ENCODE results near the gene TBC1D9B.

Gene TBC1D9B

DNA sequence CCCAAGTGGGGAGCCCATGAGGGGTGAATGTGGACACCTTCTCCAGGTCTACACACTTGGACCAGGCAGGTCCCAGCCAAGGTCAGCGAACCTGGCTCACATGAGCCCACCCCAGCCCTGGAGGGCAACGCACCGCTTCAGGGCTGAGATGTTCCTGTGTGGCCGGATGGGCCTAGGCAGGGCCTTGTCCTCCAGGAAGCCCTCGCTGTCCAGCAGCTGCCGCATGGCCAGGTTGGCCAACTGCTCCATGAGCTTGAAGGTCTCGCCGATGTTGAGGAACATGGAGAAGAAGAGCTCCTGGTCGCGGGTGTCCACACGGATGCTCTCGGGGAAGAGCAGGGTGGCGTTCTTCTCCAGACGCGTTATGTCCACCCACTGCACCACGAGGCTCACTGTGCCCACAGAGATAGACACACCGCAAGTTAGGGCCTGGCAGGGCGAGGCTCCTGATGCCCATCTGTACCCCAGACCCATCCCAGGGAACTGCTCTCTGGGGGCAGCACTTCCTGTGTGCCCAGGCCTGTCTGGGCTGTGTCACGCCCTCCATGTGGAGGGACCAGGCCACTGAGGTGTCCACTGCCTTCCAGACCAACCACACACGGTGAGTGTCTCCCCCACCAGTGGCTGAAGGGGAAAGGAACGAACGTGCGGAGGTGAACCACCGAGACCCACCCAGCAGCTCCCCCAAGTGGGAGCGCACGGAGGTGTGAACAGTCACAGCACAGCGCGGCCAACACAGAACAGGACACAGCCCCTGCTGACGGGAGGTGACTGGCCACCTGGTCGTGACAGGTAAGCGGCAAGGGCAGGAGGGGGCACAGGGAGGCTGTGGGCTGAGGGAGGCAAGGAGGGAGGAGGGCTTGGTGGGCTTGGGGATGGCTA, 14.4 kb downstream of the TBC1D9B start:
- H3K4me3 ChIP-seq (ENCODE audit: low read depth, low read length) = no peak overlapping the region
- no peaks in the 10 kb centered on the region for H3K4me1 ChIP-seq
- H3K79me2 ChIP-seq = no peaks in the 10 kb centered on the region
- no peak overlapping the region for H3K4me2 ChIP-seq (ENCODE audit: low read length)
- no peak overlapping the region for H3K9ac ChIP-seq
- no peaks in the 10 kb centered on the region for H3K9me3 ChIP-seq (ENCODE audit: control insufficient read depth, low read length)
- TF ChIP-seq, protein P1, sequence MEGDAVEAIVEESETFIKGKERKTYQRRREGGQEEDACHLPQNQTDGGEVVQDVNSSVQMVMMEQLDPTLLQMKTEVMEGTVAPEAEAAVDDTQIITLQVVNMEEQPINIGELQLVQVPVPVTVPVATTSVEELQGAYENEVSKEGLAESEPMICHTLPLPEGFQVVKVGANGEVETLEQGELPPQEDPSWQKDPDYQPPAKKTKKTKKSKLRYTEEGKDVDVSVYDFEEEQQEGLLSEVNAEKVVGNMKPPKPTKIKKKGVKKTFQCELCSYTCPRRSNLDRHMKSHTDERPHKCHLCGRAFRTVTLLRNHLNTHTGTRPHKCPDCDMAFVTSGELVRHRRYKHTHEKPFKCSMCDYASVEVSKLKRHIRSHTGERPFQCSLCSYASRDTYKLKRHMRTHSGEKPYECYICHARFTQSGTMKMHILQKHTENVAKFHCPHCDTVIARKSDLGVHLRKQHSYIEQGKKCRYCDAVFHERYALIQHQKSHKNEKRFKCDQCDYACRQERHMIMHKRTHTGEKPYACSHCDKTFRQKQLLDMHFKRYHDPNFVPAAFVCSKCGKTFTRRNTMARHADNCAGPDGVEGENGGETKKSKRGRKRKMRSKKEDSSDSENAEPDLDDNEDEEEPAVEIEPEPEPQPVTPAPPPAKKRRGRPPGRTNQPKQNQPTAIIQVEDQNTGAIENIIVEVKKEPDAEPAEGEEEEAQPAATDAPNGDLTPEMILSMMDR (IDR thresholded peaks at IDR 0.05) = no peak
- no peaks in the 10 kb centered on the region for H3K27me3 ChIP-seq (ENCODE audit: control insufficient read depth, insufficient read depth, low read length)
- no peak overlapping the region for H2AFZ ChIP-seq
- H3K27ac ChIP-seq = no peak overlapping the region
- no peaks in the 10 kb centered on the region for H3K36me3 ChIP-seq (ENCODE audit: control insufficient read depth, insufficient read depth, low read length)

DNA sequence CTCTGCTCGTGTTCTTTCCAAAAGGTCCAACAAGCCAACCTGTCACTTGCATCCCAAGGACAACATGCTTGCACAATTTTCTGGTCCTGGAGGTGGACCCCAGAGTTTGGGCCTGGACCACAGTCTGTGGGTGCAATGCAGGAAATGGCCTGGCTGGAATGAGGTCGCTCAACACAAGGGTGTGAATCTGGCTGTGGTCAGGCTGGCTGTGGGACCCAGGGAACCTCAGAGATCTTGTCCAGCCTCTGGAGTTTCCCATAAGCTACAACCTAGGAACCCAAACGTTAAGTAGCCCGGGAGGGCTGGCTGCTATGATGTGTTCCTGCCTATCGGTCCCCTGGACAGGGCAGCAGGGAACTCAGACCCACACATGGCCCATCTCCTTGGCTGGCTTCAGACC, 15.4 kb downstream of the TBC1D9B start:
- Histone ChIP-seq H3K79me2 (no peaks in the 10 kb centered on the region), H3K36me3 (ENCODE audit: control insufficient read depth, insufficient read depth, low read length) (no peaks in the 10 kb centered on the region), H3K27ac (no peak overlapping the region), H3K4me2 (ENCODE audit: low read length) (no peak overlapping the region), H3K9me3 (ENCODE audit: control insufficient read depth, low read length) (no peaks in the 10 kb centered on the region), H3K9ac (no peak overlapping the region), H3K4me3 (ENCODE audit: low read depth, low read length) (no peak overlapping the region), H2AFZ (no peak overlapping the region), H3K27me3 (ENCODE audit: control insufficient read depth, insufficient read depth, low read length) (no peaks in the 10 kb centered on the region), H3K4me1 (no peaks in the 10 kb centered on the region)
- TF ChIP-seq, protein P1 (IDR thresholded peaks at IDR 0.05) = no peak

DNA sequence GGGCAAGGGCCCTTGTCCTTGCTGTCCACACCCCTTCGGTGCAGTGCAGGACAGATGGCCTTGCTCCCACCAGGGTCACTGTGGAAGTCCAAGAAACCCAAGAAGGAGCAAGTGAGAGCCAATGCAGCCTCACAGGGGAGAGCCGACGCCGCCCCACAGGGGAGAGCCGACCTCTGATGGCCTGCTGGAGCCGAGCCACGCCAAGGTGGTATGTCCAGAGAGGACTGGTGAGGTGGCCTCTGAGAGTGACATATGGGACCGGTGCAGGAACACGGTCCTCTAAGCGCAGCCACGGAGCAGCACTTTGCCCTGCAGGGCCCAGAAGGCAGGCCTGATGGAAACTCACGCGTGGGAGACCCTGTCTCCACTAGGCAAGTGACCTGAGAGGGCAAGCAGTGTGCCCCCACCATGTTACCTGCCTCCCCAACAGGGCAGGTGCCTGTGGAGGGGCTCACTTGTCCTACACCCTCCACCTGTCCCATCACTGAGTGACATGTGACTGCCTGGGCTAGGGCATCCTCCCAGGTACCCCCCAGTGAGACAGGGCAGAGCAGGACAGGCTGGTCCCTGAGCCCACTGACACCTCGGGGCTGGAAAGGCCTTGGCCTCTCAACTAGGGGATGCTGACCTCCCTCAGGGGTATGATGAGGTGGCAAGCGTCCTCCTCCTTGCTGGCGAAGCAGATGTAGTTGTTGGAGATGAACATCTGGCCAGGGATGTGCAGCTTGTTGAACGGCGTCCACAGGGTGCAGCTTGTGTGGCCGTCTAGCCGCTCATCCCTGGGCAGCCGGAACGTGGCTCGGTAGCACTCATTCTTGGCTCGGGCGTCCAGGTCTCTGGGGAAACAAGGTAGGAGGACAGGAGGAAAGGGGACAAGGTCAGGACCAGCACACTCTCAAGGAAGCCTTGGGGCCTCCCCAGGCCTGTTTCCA, 16.7 kb downstream of the TBC1D9B start:
- Histone ChIP-seq H3K27ac (no peak overlapping the region), H3K27me3 (ENCODE audit: control insufficient read depth, insufficient read depth, low read length) (no peaks in the 10 kb centered on the region), H3K79me2 (no peaks in the 10 kb centered on the region), H3K4me2 (ENCODE audit: low read length) (no peak overlapping the region), H3K9ac (no peak overlapping the region), H3K4me1 (no peaks in the 10 kb centered on the region), H3K9me3 (ENCODE audit: control insufficient read depth, low read length) (no peaks in the 10 kb centered on the region), H3K36me3 (ENCODE audit: control insufficient read depth, insufficient read depth, low read length) (no peaks in the 10 kb centered on the region), H2AFZ (no peak overlapping the region), H3K4me3 (ENCODE audit: low read depth, low read length) (no peak overlapping the region)
- TF ChIP-seq, protein P1 (IDR thresholded peaks at IDR 0.05) = no peak

DNA sequence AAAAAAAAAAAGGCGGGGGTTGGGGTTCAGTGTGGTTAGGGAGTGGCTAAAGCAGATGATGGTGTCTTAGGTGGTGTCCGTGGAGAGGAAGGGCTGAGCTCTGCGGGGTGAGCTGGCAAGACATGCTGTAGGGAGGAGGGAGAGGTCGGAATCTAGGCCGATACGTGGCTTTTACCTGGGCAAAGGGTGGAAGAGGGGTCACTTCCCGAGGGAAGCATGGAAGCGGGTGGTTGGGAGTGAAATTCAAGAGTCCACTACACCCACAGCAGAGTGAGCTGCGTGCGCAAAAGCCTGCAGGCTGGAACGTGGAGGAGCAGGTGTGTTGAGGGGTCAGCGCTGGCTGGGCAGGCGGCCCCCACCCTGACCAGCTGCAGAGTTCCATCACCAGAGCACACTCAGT, 17.8 kb downstream of the TBC1D9B start:
- Histone ChIP-seq H3K27me3 (ENCODE audit: control insufficient read depth, insufficient read depth, low read length) (no peaks in the 10 kb centered on the region), H3K4me2 (ENCODE audit: low read length) (no peak overlapping the region), H3K79me2 (no peaks in the 10 kb centered on the region), H3K4me1 (no peaks in the 10 kb centered on the region), H3K4me3 (ENCODE audit: low read depth, low read length) (no peak overlapping the region), H2AFZ (no peak overlapping the region), H3K9ac (no peak overlapping the region), H3K27ac (no peak overlapping the region), H3K9me3 (ENCODE audit: control insufficient read depth, low read length) (no peaks in the 10 kb centered on the region), H3K36me3 (ENCODE audit: control insufficient read depth, insufficient read depth, low read length) (no peaks in the 10 kb centered on the region)
- TF ChIP-seq, protein P1 (IDR thresholded peaks at IDR 0.05) = no peak
